ENCODE data around the gene KATNB1.

The KATNB1 gene

GRCh38 chr16:57699481-57699880, 36.1 kb upstream of the KATNB1 start:
- H3K4me3 ChIP-seq (ENCODE audit: low read depth, low read length): no peak overlapping the region
- no peak overlapping the region for H3K27ac ChIP-seq
- TF ChIP-seq CTCF (IDR thresholded peaks at IDR 0.05; ENCODE audit: low read depth, low read length): no peak
- H3K27me3 ChIP-seq (ENCODE audit: insufficient read depth, low read depth, severe bottlenecking): no peaks in the 10 kb centered on the region
- no peaks in the 10 kb centered on the region for H3K36me3 ChIP-seq
- no peaks in the 10 kb centered on the region for H3K9me3 ChIP-seq (ENCODE audit: severe bottlenecking)
- DNase-seq: no peak

GRCh38 chr16:57699899-57700298, 35.7 kb upstream of the KATNB1 start:
- Histone ChIP-seq H3K4me3 (ENCODE audit: low read depth, low read length) (no peak overlapping the region), H3K36me3 (no peaks in the 10 kb centered on the region), H3K27ac (no peak overlapping the region), H3K9me3 (ENCODE audit: severe bottlenecking) (no peaks in the 10 kb centered on the region), H3K27me3 (ENCODE audit: insufficient read depth, low read depth, severe bottlenecking) (no peaks in the 10 kb centered on the region)
- no peak for DNase-seq
- TF ChIP-seq CTCF (IDR thresholded peaks at IDR 0.05; ENCODE audit: low read depth, low read length): no peak

GRCh38 chr16:57700781-57701551, 34.6 kb upstream of the KATNB1 start:
- Histone ChIP-seq H3K27me3 (ENCODE audit: insufficient read depth, low read depth, severe bottlenecking) (no peaks in the 10 kb centered on the region), H3K27ac (no peak overlapping the region), H3K36me3 (no peaks in the 10 kb centered on the region), H3K9me3 (ENCODE audit: severe bottlenecking) (no peaks in the 10 kb centered on the region), H3K4me3 (ENCODE audit: low read depth, low read length) (no peak overlapping the region)
- TF ChIP-seq CTCF (IDR thresholded peaks at IDR 0.05; ENCODE audit: low read depth, low read length): no peak
- DNase-seq: no peak

GRCh38 chr16:57701759-57702371, 33.7 kb upstream of the KATNB1 start:
- Histone ChIP-seq H3K36me3 (no peaks in the 10 kb centered on the region), H3K4me3 (ENCODE audit: low read depth, low read length) (no peak overlapping the region), H3K9me3 (ENCODE audit: severe bottlenecking) (no peaks in the 10 kb centered on the region), H3K27ac (no peak overlapping the region), H3K27me3 (ENCODE audit: insufficient read depth, low read depth, severe bottlenecking) (no peaks in the 10 kb centered on the region)
- no peak for DNase-seq
- TF ChIP-seq CTCF (IDR thresholded peaks at IDR 0.05; ENCODE audit: low read depth, low read length): no peak

- DNase-seq: no peak
- Histone ChIP-seq H3K27ac (no peak overlapping the region), H3K9me3 (ENCODE audit: severe bottlenecking) (no peaks in the 10 kb centered on the region), H3K4me3 (ENCODE audit: low read depth, low read length) (no peak overlapping the region), H3K36me3 (no peaks in the 10 kb centered on the region), H3K27me3 (ENCODE audit: insufficient read depth, low read depth, severe bottlenecking) (no peaks in the 10 kb centered on the region)
- TF ChIP-seq CTCF (IDR thresholded peaks at IDR 0.05; ENCODE audit: low read depth, low read length): no peak
These were observed 32.1 kb upstream of the KATNB1 start for GRCh38 chr16:57703416-57704010.
